Measurements from ENCODE around the gene PRND. TPM values are rescaled to one million over a fixed set of nuclear protein-coding genes. Genes with fewer than 3 reads are reported as not detected.

The PRND gene
- total and polyA plus RNA-seq, 2 donors (not counting 3 experiments of a cell fraction or from before 2014, with no cell fraction given), result 0.18 TPM; not detected in 1

- DNase-seq (ENCODE audit: low read depth, low spot score), result no peak
- no peak overlapping the region for H2AFZ ChIP-seq (ENCODE audit: low read depth, low read length)
- intact Hi-C loops (cut with micrococcal nuclease), result no loop called here
- no peaks in the 10 kb centered on the region for H3K9me1 ChIP-seq (replicated peaks; ENCODE audit: control insufficient read depth, extremely low read depth, insufficient read depth, low read length)
- no peak overlapping the region for H3K27ac ChIP-seq (ENCODE audit: insufficient read depth, low read depth, low read length)
- peaks cover 10 to 11% of the 10 kb centered on the region in 2 experiments for H3K36me3 ChIP-seq (ENCODE audit: control insufficient read depth in 2 of 2, extremely low read depth in 1 of 2, insufficient read depth in 2 of 2, low read length in 2 of 2)
- peaks cover 58% of the 10 kb centered on the region for H3K79me2 ChIP-seq (ENCODE audit: control insufficient read depth, insufficient read depth, low read length)
- FAIRE-seq, result no peak
- dilution Hi-C loops (cut with MboI; ENCODE audit: extremely low pct_ligation_motif_present, low sequenced_read_pairs), result no loop called here
- no peaks in the 10 kb centered on the region for H3K9me3 ChIP-seq (replicated peaks; ENCODE audit: control insufficient read depth, insufficient read depth, low read length)
- H3K4me3 ChIP-seq (replicated peaks in 1 of 3; ENCODE audit: insufficient read depth in 1 of 3, low read depth in 1 of 3, low read length in 3 of 3), result no peak overlapping the region
- TF ChIP-seq FOS (IDR thresholded peaks at IDR 0.05; ENCODE audit: borderline replicate concordance, insufficient read depth, low read length) (no peak), JUN (IDR thresholded peaks at IDR 0.05; ENCODE audit: borderline replicate concordance, insufficient read depth, insufficient read length, low read depth) (no peak)
- no peaks in the 10 kb centered on the region for H3K27me3 ChIP-seq (ENCODE audit: control insufficient read depth in 2 of 2, insufficient read depth in 2 of 2, low read length in 2 of 2)
- no peaks in the 10 kb centered on the region for H3K4me1 ChIP-seq (ENCODE audit: control insufficient read depth, extremely low read depth, insufficient read depth, low read length)
- no TSS peak for BruUV-seq (replicated peaks)
- POLR2A ChIA-PET, result no interaction called here
- CTCF ChIA-PET, result interaction anchor here (1.1 to 2.8 kb wide), 3 partner anchors 18 to 84 kb away, joined by 3 to 23 read pairs (median 5); no protein-coding TSS in a partner anchor
- H3K9ac ChIP-seq (replicated peaks; ENCODE audit: extremely low read depth, insufficient read depth, low read length), result no peak overlapping the region
- H3K4me2 ChIP-seq (ENCODE audit: insufficient read depth, low read length), result no peak overlapping the region
- no peaks in the 10 kb centered on the region for H4K20me1 ChIP-seq (replicated peaks; ENCODE audit: control insufficient read depth, extremely low read depth, insufficient read depth, low read length)
Measured at GRCh38 chr20:4697189-4697830, 24.4 kb upstream of the PRND start.

- dilution Hi-C loops (cut with MboI; ENCODE audit: extremely low pct_ligation_motif_present, low sequenced_read_pairs) (no loop called here), intact Hi-C loops (cut with micrococcal nuclease) (no loop called here)
- CTCF ChIA-PET, result interaction anchor here (1.6 to 2.8 kb wide), 2 partner anchors 17 to 84 kb away, joined by 5 to 23 read pairs; no protein-coding TSS in a partner anchor
- TF ChIP-seq POLR2AphosphoS5 (IDR thresholded peaks at IDR 0.05; ENCODE audit: insufficient read depth, low read depth, low read length), result no peak
- no peak for TF ChIP-seq POLR2A (IDR thresholded peaks at IDR 0.05; ENCODE audit: low read depth, low read length)
- TF ChIP-seq, protein P1, sequence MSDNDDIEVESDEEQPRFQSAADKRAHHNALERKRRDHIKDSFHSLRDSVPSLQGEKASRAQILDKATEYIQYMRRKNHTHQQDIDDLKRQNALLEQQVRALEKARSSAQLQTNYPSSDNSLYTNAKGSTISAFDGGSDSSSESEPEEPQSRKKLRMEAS (IDR thresholded peaks at IDR 0.05; ENCODE audit: insufficient read depth, insufficient read length), result no peak
- TF ChIP-seq MYC (IDR thresholded peaks at IDR 0.05; ENCODE audit: low read depth, low read length), result no peak
- no peak for TF ChIP-seq GATA2 (IDR thresholded peaks at IDR 0.05; ENCODE audit: insufficient read depth, insufficient read length, low read depth, low read length)
- no peak for TF ChIP-seq FOS (IDR thresholded peaks at IDR 0.05; ENCODE audit: borderline replicate concordance, insufficient read depth, low read length)
- TF ChIP-seq JUN (IDR thresholded peaks at IDR 0.05; ENCODE audit: borderline replicate concordance, insufficient read depth, insufficient read length, low read depth), result no peak
- no peak for TF ChIP-seq EZH2 (IDR thresholded peaks at IDR 0.05; ENCODE audit: borderline replicate concordance, low read depth, low read length, severe bottlenecking)
- TF ChIP-seq, protein P2, sequence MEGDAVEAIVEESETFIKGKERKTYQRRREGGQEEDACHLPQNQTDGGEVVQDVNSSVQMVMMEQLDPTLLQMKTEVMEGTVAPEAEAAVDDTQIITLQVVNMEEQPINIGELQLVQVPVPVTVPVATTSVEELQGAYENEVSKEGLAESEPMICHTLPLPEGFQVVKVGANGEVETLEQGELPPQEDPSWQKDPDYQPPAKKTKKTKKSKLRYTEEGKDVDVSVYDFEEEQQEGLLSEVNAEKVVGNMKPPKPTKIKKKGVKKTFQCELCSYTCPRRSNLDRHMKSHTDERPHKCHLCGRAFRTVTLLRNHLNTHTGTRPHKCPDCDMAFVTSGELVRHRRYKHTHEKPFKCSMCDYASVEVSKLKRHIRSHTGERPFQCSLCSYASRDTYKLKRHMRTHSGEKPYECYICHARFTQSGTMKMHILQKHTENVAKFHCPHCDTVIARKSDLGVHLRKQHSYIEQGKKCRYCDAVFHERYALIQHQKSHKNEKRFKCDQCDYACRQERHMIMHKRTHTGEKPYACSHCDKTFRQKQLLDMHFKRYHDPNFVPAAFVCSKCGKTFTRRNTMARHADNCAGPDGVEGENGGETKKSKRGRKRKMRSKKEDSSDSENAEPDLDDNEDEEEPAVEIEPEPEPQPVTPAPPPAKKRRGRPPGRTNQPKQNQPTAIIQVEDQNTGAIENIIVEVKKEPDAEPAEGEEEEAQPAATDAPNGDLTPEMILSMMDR (IDR thresholded peaks at IDR 0.05; ENCODE audit: extremely low read depth in 1 of 2, insufficient read depth in 1 of 2, low read depth in 1 of 2, low read length in 2 of 2), result no peak
- Histone ChIP-seq H3K4me3 (replicated peaks in 1 of 3; ENCODE audit: insufficient read depth in 1 of 3, low read depth in 1 of 3, low read length in 3 of 3) (no peak overlapping the region), H3K27me3 (ENCODE audit: control insufficient read depth in 2 of 2, insufficient read depth in 2 of 2, low read length in 2 of 2) (no peaks in the 10 kb centered on the region), H3K4me2 (ENCODE audit: insufficient read depth, low read length) (no peak overlapping the region), H3K9me1 (replicated peaks; ENCODE audit: control insufficient read depth, extremely low read depth, insufficient read depth, low read length) (no peaks in the 10 kb centered on the region), H3K4me1 (ENCODE audit: control insufficient read depth, extremely low read depth, insufficient read depth, low read length) (no peaks in the 10 kb centered on the region), H3K9me3 (replicated peaks; ENCODE audit: control insufficient read depth, insufficient read depth, low read length) (no peaks in the 10 kb centered on the region), H3K9ac (replicated peaks; ENCODE audit: extremely low read depth, insufficient read depth, low read length) (no peak overlapping the region), H3K36me3 (ENCODE audit: control insufficient read depth in 2 of 2, extremely low read depth in 1 of 2, insufficient read depth in 2 of 2, low read length in 2 of 2) (peaks cover 9 to 10% of the 10 kb centered on the region in 2 experiments), H3K27ac (ENCODE audit: insufficient read depth, low read depth, low read length) (no peak overlapping the region), H3K79me2 (ENCODE audit: control insufficient read depth, insufficient read depth, low read length) (peaks cover 53% of the 10 kb centered on the region), H4K20me1 (replicated peaks; ENCODE audit: control insufficient read depth, extremely low read depth, insufficient read depth, low read length) (no peaks in the 10 kb centered on the region), H2AFZ (ENCODE audit: low read depth, low read length) (no peak overlapping the region)
- POLR2A ChIA-PET, result no interaction called here
- BruUV-seq (replicated peaks), result no TSS peak
- FAIRE-seq (no peak), DNase-seq (ENCODE audit: low read depth, low spot score) (no peak)
Measured at GRCh38 chr20:4697831-4698221, 23.9 kb upstream of the PRND start.

Data from endothelial cell of umbilical vein (primary cell).